H1 (cell line): ENCODE measurements around the gene FOXD3. TPM values are rescaled to one million over a fixed set of nuclear protein-coding genes. Genes with fewer than 3 reads are reported as not detected.
A peak's percentile ranks its signal among the peaks of the same experiment; 100 is the strongest.

Experiments used
- CTCF ChIA-PET: fragments of 300-600 bp; sonication (Branson Sonifier 250); formaldehyde crosslinking; loops from one replicate; lab custom pipeline; 2021; ENCODE audit not compliant: partially characterized antibody; lab: Charles Lee
- POLR2A ChIA-PET: fragments of 300-600 bp; sonication (Branson Sonifier 250); formaldehyde crosslinking; loops from one replicate; lab custom pipeline; 2021; ENCODE audit warnings: inconsistent platforms; ENCODE audit not compliant: partially characterized antibody; lab: Charles Lee
- DNase-seq, 2 experiments: peaks; one replicate each; pipeline versions ENCODE4 v3.0.0 to v3.0.0-alpha.2; 2010 to 2022; ENCODE audit warnings: low spot score in 2 of 2, low read depth in 1 of 2, mixed read lengths in 1 of 2
- FAIRE-seq: peaks from 2 replicates; lab custom pipeline; 2011; peaks lifted over from hg19 to GRCh38; lab: Jason Lieb, UNC
- H2AFZ ChIP-seq: 2 replicates; pipeline ENCODE4 v1.8.1; 2012; ENCODE audit warnings: low read length, inconsistent platforms
- H2AK5ac ChIP-seq: 2 replicates; pipeline ENCODE4 v1.6.1; 2013; ENCODE audit warnings: low read depth, low read length
- H2BK120ac ChIP-seq: replicated peaks from 2 replicates; pipeline ENCODE3; 2013; ENCODE audit warnings: low read depth, low read length, inconsistent platforms
- H2BK12ac ChIP-seq: 2 replicates; pipeline ENCODE4 v1.6.1; 2013; ENCODE audit warnings: low read depth, low read length
- H2BK15ac ChIP-seq: 2 replicates; pipeline ENCODE4 v1.6.1; 2013; ENCODE audit warnings: low read length
- H2BK20ac ChIP-seq: 2 replicates; pipeline ENCODE4 v1.6.1; 2013; ENCODE audit warnings: low read length
- H2BK5ac ChIP-seq: 2 replicates; pipeline ENCODE4 v1.6.1; 2013; ENCODE audit warnings: low read depth, low read length
- H3K14ac ChIP-seq: 2 replicates; pipeline ENCODE4 v1.6.1; 2013; ENCODE audit warnings: inconsistent platforms; ENCODE audit not compliant: insufficient read length
- H3K18ac ChIP-seq: 2 replicates; pipeline ENCODE4 v1.6.1; 2013; ENCODE audit warnings: low read length; ENCODE audit errors: extremely low read depth
- H3K23ac ChIP-seq: 2 replicates; pipeline ENCODE4 v1.6.1; 2013; ENCODE audit warnings: inconsistent platforms; ENCODE audit not compliant: insufficient read length
- H3K23me2 ChIP-seq: 2 replicates; pipeline ENCODE4 v1.6.1; 2013; ENCODE audit warnings: low read depth, low read length
- H3K27ac ChIP-seq: 2 replicates; pipeline ENCODE4 v1.6.1; 2011; ENCODE audit warnings: low read depth, low read length, inconsistent platforms
- H3K27me3 ChIP-seq, 4 experiments: replicated peaks in 1 of 4; 1 replicate in 1 of 4; 2 replicates in 3 of 4; pipeline versions ENCODE4 v1.6.1 to v1.8.1; 2011 to 2013; ENCODE audit warnings: low read length in 3 of 4, mild to moderate bottlenecking in 3 of 4, inconsistent platforms in 2 of 4, mixed read lengths in 2 of 4, moderate library complexity in 1 of 4; ENCODE audit not compliant: control insufficient read depth in 3 of 4, insufficient read depth in 3 of 4; ENCODE audit errors: extremely low read depth in 1 of 4
- H3K36me3 ChIP-seq, 4 experiments: 2 replicates each; pipeline versions ENCODE4 v1.6.1 to v1.8.1; 2011 to 2013; ENCODE audit warnings: mild to moderate bottlenecking in 4 of 4, low read length in 3 of 4, moderate library complexity in 2 of 4, control low read depth in 1 of 4, inconsistent platforms in 1 of 4; ENCODE audit not compliant: insufficient read depth in 4 of 4, control insufficient read depth in 2 of 4
- H3K4ac ChIP-seq: replicated peaks from 2 replicates; pipeline ENCODE3; 2013; ENCODE audit warnings: low read length, low read depth, mixed read lengths, inconsistent platforms; ENCODE audit not compliant: insufficient read length
- H3K4me1 ChIP-seq, 4 experiments: replicated peaks in 1 of 4; 1 replicate in 1 of 4; 2 replicates in 3 of 4; pipeline versions ENCODE4 v1.6.1 to v1.8.1; 2011 to 2013; ENCODE audit warnings: low read length in 3 of 4, inconsistent platforms in 2 of 4, mixed read lengths in 1 of 4; ENCODE audit not compliant: insufficient read depth in 4 of 4, control insufficient read depth in 3 of 4
- H3K4me2 ChIP-seq, 2 experiments: 2 replicates each; pipeline versions ENCODE4 v1.6.1 to v1.8.1; 2011 to 2013; ENCODE audit warnings: low read depth in 2 of 2, low read length in 2 of 2, control low read depth in 1 of 2, inconsistent platforms in 1 of 2, mild to moderate bottlenecking in 1 of 2; ENCODE audit not compliant: insufficient read depth in 1 of 2
- H3K4me3 ChIP-seq, 4 experiments: fragments of 200-600, 300-600 bp in 1 of 4; sonication (generic), shearing (Covaris generic), sonication (Bioruptor Twin) in 1 of 4; 2 replicates each; pipeline versions ENCODE4 v1.5.1 to v1.8.1; 2011 to 2016; ENCODE audit warnings: low read length in 4 of 4, low read depth in 3 of 4, control low read depth in 2 of 4, inconsistent platforms in 2 of 4, mild to moderate bottlenecking in 2 of 4, mixed read lengths in 1 of 4, moderate library complexity in 1 of 4; ENCODE audit not compliant: insufficient read depth in 2 of 4; ENCODE audit errors: extremely low read depth in 1 of 4
- H3K56ac ChIP-seq: replicated peaks from 2 replicates; pipeline ENCODE3; 2013; ENCODE audit warnings: low read depth, mild to moderate bottlenecking, mixed read lengths, low read length, inconsistent platforms; ENCODE audit not compliant: insufficient read length
- H3K79me1 ChIP-seq: 2 replicates; pipeline ENCODE4 v1.6.1; 2013; ENCODE audit warnings: low read depth, low read length, control low read depth
- H3K79me2 ChIP-seq, 2 experiments: 2 replicates each; pipeline versions ENCODE4 v1.6.1 to v1.8.1; 2012 to 2013; ENCODE audit warnings: low read length in 2 of 2, mild to moderate bottlenecking in 2 of 2, inconsistent platforms in 1 of 2; ENCODE audit not compliant: insufficient read depth in 2 of 2, control insufficient read depth in 1 of 2
- H3K9ac ChIP-seq, 4 experiments: replicated peaks in 1 of 4; 1 replicate in 1 of 4; 2 replicates in 3 of 4; pipeline versions ENCODE4 v1.6.1 to v1.8.1; 2011 to 2013; ENCODE audit warnings: low read depth in 3 of 4, low read length in 3 of 4, control low read depth in 2 of 4, mild to moderate bottlenecking in 2 of 4, moderate library complexity in 2 of 4, inconsistent platforms in 1 of 4; ENCODE audit errors: extremely low read depth in 1 of 4
- H3K9me3 ChIP-seq, 2 experiments: 2 replicates each; pipeline versions ENCODE4 v1.6.1 to v1.8.1; 2012 to 2013; ENCODE audit warnings: mild to moderate bottlenecking in 2 of 2, moderate library complexity in 2 of 2, control low read depth in 1 of 2, inconsistent platforms in 1 of 2, low read depth in 1 of 2, low read length in 1 of 2, mixed read lengths in 1 of 2; ENCODE audit not compliant: insufficient read depth in 2 of 2
- H4K20me1 ChIP-seq, 2 experiments: replicated peaks in 1 of 2; 2 replicates each; pipeline versions ENCODE3 to v1.8.1; 2011 to 2013; ENCODE audit warnings: inconsistent platforms in 2 of 2, low read length in 2 of 2, mild to moderate bottlenecking in 1 of 2; ENCODE audit not compliant: insufficient read depth in 2 of 2, control insufficient read depth in 1 of 2
- H4K5ac ChIP-seq: 2 replicates; pipeline ENCODE4 v1.6.1; 2013; ENCODE audit warnings: low read length, low read depth, mixed read lengths, inconsistent platforms; ENCODE audit not compliant: insufficient read length
- H4K8ac ChIP-seq: 2 replicates; pipeline ENCODE4 v1.8.0; 2013; ENCODE audit warnings: mild to moderate bottlenecking, moderate library complexity, low read length, inconsistent platforms; ENCODE audit not compliant: insufficient read depth; ENCODE audit errors: extremely low read depth
- H4K91ac ChIP-seq: replicated peaks from 2 replicates; pipeline ENCODE3; 2013; ENCODE audit warnings: low read length, mixed read lengths, inconsistent platforms; ENCODE audit not compliant: insufficient read length
- BCL11A ChIP-seq, 2 experiments: IDR thresholded peaks; one replicate each; pipeline ENCODE4 v1.6.1; 2011; ENCODE audit warnings: low read depth in 2 of 2, low read length in 2 of 2, mild to moderate bottlenecking in 2 of 2
- EP300 ChIP-seq, 2 experiments: IDR thresholded peaks; 1 replicate in 1 of 2; 2 replicates in 1 of 2; pipeline ENCODE4 v1.6.1; 2011 to 2012; ENCODE audit warnings: low read depth in 2 of 2, low read length in 2 of 2, mild to moderate bottlenecking in 2 of 2, borderline replicate concordance in 1 of 2, inconsistent platforms in 1 of 2, moderate library complexity in 1 of 2
- EZH2 ChIP-seq: fragments of 200-600 bp; sonication (generic); IDR thresholded peaks from 2 replicates; pipeline ENCODE4 v1.7.1; 2012; ENCODE audit warnings: low read depth, mild to moderate bottlenecking, moderate library complexity, low read length, inconsistent platforms; ENCODE audit not compliant: severe bottlenecking
- HDAC2 ChIP-seq, 2 experiments: fragments of 300-600 bp in 1 of 2; sonication (generic) in 1 of 2; IDR thresholded peaks; 2 replicates each; pipeline ENCODE4 v1.6.1; 2011 to 2012; ENCODE audit warnings: low read depth in 2 of 2, low read length in 2 of 2, mild to moderate bottlenecking in 2 of 2, moderate library complexity in 2 of 2, borderline replicate concordance in 1 of 2, inconsistent platforms in 1 of 2
- JUND ChIP-seq: IDR thresholded peaks from 2 replicates; pipeline ENCODE4 v1.6.1; 2011; ENCODE audit warnings: mild to moderate bottlenecking, improper control_type of control experiment, low read length
- MAFK ChIP-seq: IDR thresholded peaks from 2 replicates; pipeline ENCODE4 v1.6.1; 2012; ENCODE audit warnings: low read depth, mild to moderate bottlenecking, improper control_type of control experiment, low read length
- MAX ChIP-seq: IDR thresholded peaks from 2 replicates; pipeline ENCODE4 v1.6.1; 2012; ENCODE audit warnings: inconsistent platforms
- POLR2AphosphoS5 ChIP-seq: IDR thresholded peaks from 2 replicates; pipeline ENCODE4 v1.6.1; 2011; ENCODE audit warnings: low read depth, low read length
- SIN3A ChIP-seq, 2 experiments: IDR thresholded peaks in 1 of 2; conservative IDR thresholded peaks in 1 of 2; 2 replicates each; pipeline ENCODE4 v1.6.1; 2011 to 2012; ENCODE audit warnings: low read length in 2 of 2, improper control_type of control experiment in 1 of 2, low read depth in 1 of 2, mild to moderate bottlenecking in 1 of 2
- SP1 ChIP-seq: IDR thresholded peaks from 2 replicates; pipeline ENCODE4 v1.6.1; 2011; ENCODE audit warnings: low read depth, low read length
- WGBS, 2 experiments: shearing (Covaris generic) in 1 of 2; methylation state at CpG; one replicate each; pipeline versions ENCODE4 v1.1.6 to v1.1.7; 2013 to 2015; ENCODE audit warnings: low lambda C conversion rate in 2 of 2, mixed read lengths in 2 of 2, inconsistent platforms in 1 of 2, low coverage in 1 of 2, missing lambda C conversion rate in 1 of 2; ENCODE audit not compliant: insufficient replicate concordance in 2 of 2, insufficient coverage in 1 of 2, insufficient read length in 1 of 2; ENCODE audit errors: extremely low coverage in 1 of 2, missing lambda C conversion rate in 1 of 2; 5-methylcytosine and 5-hydroxymethylcytosine counted together
- polyA plus RNA-seq, 7 experiments: library from polyadenylated mRNA; depleted of rRNA in 3 of 7; stranded (reverse) in 5 of 7; unstranded in 2 of 7; fragments of >200 nt in 5 of 7; fragments of 200-250 nt in 2 of 7; gene quantifications; 1 replicate in 5 of 7; 2 replicates in 1 of 7; 4 replicates in 1 of 7; pipeline versions ENCODE4 v1.2.1 to v1.2.3, GENCODE V29; 2011 to 2013; ENCODE audit warnings: missing spikeins in 2 of 7, mixed read lengths in 2 of 7
- total RNA-seq: library from RNA; stranded (reverse); fragmentation: NEBNext Ultra II Directional; extraction: Animal tissue kit (Norgen Biotek cat#: 25700); gene quantifications from 2 replicates; pipeline ENCODE4 v1.2.1, GENCODE V29; 2021

FOXD3 gene
- total and polyA plus RNA-seq, 2 of the 8 experiments (the other 6 are each of a cell fraction or from before 2014, with no cell fraction given), result 8.7 to 33.7 TPM

GRCh38 chr1:63294803-63295594, 27.4 kb upstream of the FOXD3 start:
- DNase-seq, result peak; percentile 48 to 66
- H3K9me3 ChIP-seq, result peaks cover under 1 to 2% of the 10 kb centered on the region in 2 experiments; a peak in 2 of 4 replicates
- no peaks in the 10 kb centered on the region for H3K79me1 ChIP-seq
- peak overlapping the region; percentile 87 for H2BK20ac ChIP-seq
- H3K36me3 ChIP-seq, result no peaks in the 10 kb centered on the region
- H3K18ac ChIP-seq, result peak overlapping the region; percentile 65
- H3K4ac ChIP-seq, result peak overlapping the region; percentile 85
- no peak overlapping the region for H3K14ac ChIP-seq
- no peaks in the 10 kb centered on the region for H3K27me3 ChIP-seq
- FAIRE-seq, result peak; percentile 98
- H2AK5ac ChIP-seq, result peak overlapping the region; percentile 94
- peaks cover 0 to 13% (median 10%) of the 10 kb centered on the region in 4 experiments; a peak in 6 of 7 replicates for H3K4me1 ChIP-seq
- H2BK12ac ChIP-seq, result peak overlapping the region; percentile 75
- H2AFZ ChIP-seq, result no peak overlapping the region
- H3K4me3 ChIP-seq, result peak overlapping the region in 1 of 4 experiments; percentile 14; a peak in 2 of 8 replicates
- no peaks in the 10 kb centered on the region for H3K23me2 ChIP-seq
- H2BK15ac ChIP-seq, result peak overlapping the region; percentile 21; the same call in 1 of the 2 replicates
- WGBS, 2 experiments, result 19% methylated on average over 6 of the region's 6 CpGs; no CpG with 5 or more reads in 1 of the 2 experiments
- H4K8ac ChIP-seq, result no peak overlapping the region
- peak overlapping the region; percentile 92 for H4K91ac ChIP-seq
- peak overlapping the region in 1 of 4 experiments; percentile 37; a peak in 3 of 7 replicates for H3K9ac ChIP-seq
- no peaks in the 10 kb centered on the region for H3K79me2 ChIP-seq
- peak overlapping the region; percentile 61 for H3K27ac ChIP-seq
- no peak overlapping the region for H3K23ac ChIP-seq
- peak overlapping the region; percentile 3 for H3K56ac ChIP-seq
- H2BK120ac ChIP-seq, result peak overlapping the region; percentile 48
- ChIA-PET POLR2A (interaction anchor here (0.9 to 3.1 kb wide), 4 partner anchors 11 to 35 kb away, joined by 3 to 13 read pairs (median 4); no protein-coding TSS in a partner anchor), CTCF (interaction anchor here (1.0 to 2.0 kb wide), 8 partner anchors 9 to 106 kb away, joined by 4 to 10 read pairs (median 4); no protein-coding TSS in a partner anchor)
- H2BK5ac ChIP-seq, result peak overlapping the region; percentile 95
- no peaks in the 10 kb centered on the region for H4K20me1 ChIP-seq
- peak overlapping the region; percentile 57 to 72 for H3K4me2 ChIP-seq
- peak overlapping the region; percentile 63 for H4K5ac ChIP-seq
- TF ChIP-seq MAFK (no peak), EP300 (IDR thresholded peaks at IDR 0.05; ENCODE audit: borderline replicate concordance in 1 of 2, low read depth in 2 of 2, low read length in 2 of 2) (peak in 1 of 2 experiments; percentile 35; a peak in 1 of 3 replicates), POLR2AphosphoS5 (no peak), MAX (peak; percentile 80), JUND (peak; percentile 60; the same call in 1 of the 2 replicates), SIN3A (conservative IDR thresholded peaks at IDR 0.05 in 1 of 2, IDR thresholded peaks at IDR 0.05 in 1 of 2; ENCODE audit: low read depth in 1 of 2, low read length in 2 of 2) (no peak), SP1 (peak; percentile 78; the same call in 1 of the 2 replicates), BCL11A (IDR thresholded peaks at IDR 0.05; ENCODE audit: low read depth in 2 of 2, low read length in 2 of 2) (no peak), HDAC2 (IDR thresholded peaks at IDR 0.05; ENCODE audit: borderline replicate concordance in 1 of 2, low read depth in 2 of 2, low read length in 2 of 2) (peak in 1 of 2 experiments; percentile 39; a peak in 1 of 4 replicates), EZH2 (no peak)
